Esophagus muscularis mucosa (tissue), 4 donors: ENCODE data around the gene MED14. TPM values are rescaled to one million over a fixed set of nuclear protein-coding genes. Genes with fewer than 3 reads are reported as not detected.

Experiments
- DNase-seq: peaks from one replicate; pipeline ENCODE4 v3.0.0-alpha.2; 2017; ENCODE audit errors: extremely low spot score
- H3K27ac ChIP-seq, 4 donors: fragments of 200-600 bp; sonication (generic); replicated peaks in 1 of 4; 1 replicate in 3 of 4; 2 replicates in 1 of 4; pipeline ENCODE4 v1.5.1; 2016 to 2019; ENCODE audit warnings: mild to moderate bottlenecking in 1 of 4
- H3K27me3 ChIP-seq, 4 donors: fragments of 200-600 bp; sonication (generic); one replicate each; pipeline versions ENCODE4 v1.5.1 to v1.6.0; 2016 to 2019
- H3K36me3 ChIP-seq, 4 donors: fragments of 200-600 bp; sonication (generic); one replicate each; pipeline ENCODE4 v1.5.1; 2016 to 2019
- H3K4me1 ChIP-seq, 4 donors: fragments of 200-600 bp; sonication (generic); one replicate each; pipeline ENCODE4 v1.5.1; 2016 to 2019
- H3K4me3 ChIP-seq, 4 donors: fragments of 200-600 bp; sonication (generic); 1 replicate in 2 of 4; 2 replicates in 2 of 4; pipeline ENCODE4 v1.5.1; 2016 to 2019; ENCODE audit warnings: mild to moderate bottlenecking in 4 of 4, moderate library complexity in 1 of 4
- H3K9me3 ChIP-seq, 4 donors: fragments of 200-600 bp; sonication (generic); 1 replicate in 3 of 4; 2 replicates in 1 of 4; pipeline ENCODE4 v1.5.1; 2016 to 2019
- CTCF ChIP-seq, 3 experiments: fragments of 200-600 bp in 2 of 3; fragments of 450-650 bp in 1 of 3; sonication (generic) in 2 of 3; IDR thresholded peaks; one replicate each; pipeline ENCODE4 v1.5.1; 2017 to 2019; ENCODE audit warnings: antibody characterized with exemption in 3 of 3, mild to moderate bottlenecking in 2 of 3, moderate library complexity in 1 of 3
- EP300 ChIP-seq: sonication (generic); formaldehyde crosslinking; IDR thresholded peaks from one replicate; pipeline ENCODE4 v1.6.1; 2017; ENCODE audit warnings: antibody characterized with exemption
- POLR2A ChIP-seq: fragments of 450-650 bp; IDR thresholded peaks from one replicate; pipeline ENCODE4 v1.6.1; 2017; ENCODE audit warnings: antibody characterized with exemption, moderate library complexity, mild to moderate bottlenecking, low read depth
- POLR2AphosphoS5 ChIP-seq, 2 donors: sonication (generic); formaldehyde crosslinking; IDR thresholded peaks; one replicate each; pipeline ENCODE4 v1.6.1; 2017; ENCODE audit warnings: antibody characterized with exemption in 2 of 2
- WGBS: methylation state at CpG from one replicate; pipeline ENCODE4 v1.1.5; 2018; 5-methylcytosine and 5-hydroxymethylcytosine counted together
- intact Hi-C: fragments of 100-400 bp; cut with DNase I; formaldehyde crosslinking; loops from one replicate; pipeline ENCODE4 v1.15.1; 2023
- total RNA-seq, 4 donors: library from RNA; depleted of rRNA; stranded (reverse); fragments of >200 nt; gene quantifications; one replicate each; pipeline versions ENCODE4 v1.1.0 to v1.2.1, GENCODE V29; 2016

Gene MED14
- total RNA-seq, 4 donors from 2014 or later = 20.0 to 29.9 (median 24.3) TPM

DNA sequence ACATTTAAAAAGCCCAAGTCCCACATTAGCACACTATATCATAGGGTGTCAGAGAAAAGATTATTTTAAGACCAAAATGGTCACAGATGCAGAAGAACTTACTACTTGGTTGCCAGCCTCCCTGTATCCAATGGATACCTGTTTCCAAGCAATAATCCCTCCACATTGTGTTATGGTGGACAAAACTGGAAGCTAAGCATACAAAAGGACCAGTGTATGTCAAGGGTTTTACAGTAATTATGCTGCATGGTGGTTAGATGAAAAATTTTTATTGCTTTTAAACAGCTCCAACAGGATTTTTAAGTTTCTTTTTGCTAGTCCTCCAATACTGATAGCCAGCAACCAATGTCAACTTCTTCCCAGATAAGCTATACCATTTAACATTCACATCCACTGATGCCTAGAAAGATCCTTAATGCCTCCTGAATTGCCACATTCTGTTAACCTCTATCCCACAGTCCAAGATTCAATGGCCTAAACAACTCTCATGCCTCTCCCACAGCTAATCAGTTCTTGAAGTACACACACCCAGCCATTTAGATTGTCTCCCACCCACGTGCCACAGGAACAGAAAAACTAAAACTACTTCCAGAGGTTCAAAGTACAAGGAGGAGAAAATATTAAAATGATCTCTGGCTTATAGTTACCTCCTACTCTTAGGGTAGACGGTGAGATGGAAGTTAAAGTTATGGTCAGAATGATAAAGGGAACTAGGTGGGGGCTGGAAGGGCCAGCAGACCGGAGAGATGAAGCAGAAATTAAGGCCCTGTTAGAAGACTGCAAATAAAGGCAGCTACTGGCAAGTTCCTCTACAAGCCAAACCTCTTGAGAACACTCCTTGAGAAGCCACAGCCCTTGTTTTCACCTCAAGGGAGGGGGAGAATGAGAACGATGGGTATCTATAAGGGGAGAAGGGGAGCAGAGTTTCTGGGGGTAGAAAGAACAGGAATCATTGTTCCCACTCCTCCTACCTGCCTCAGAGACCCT lies 5.5 kb downstream of the MED14 start:
- no peaks in the 10 kb centered on the region for H3K9me3 ChIP-seq
- peaks cover 0 to 39% (median 31%) of the 10 kb centered on the region in 4 donors for H3K4me1 ChIP-seq
- no peak overlapping the region for H3K4me3 ChIP-seq
- H3K27ac ChIP-seq = no peak overlapping the region
- intact Hi-C loops = loop anchor here (10.0 kb wide), 2 partner anchors 355 to 385 kb away; partner anchors contain the start of gene USP9X
- WGBS = 55% methylated on average over 4 of the region's 4 CpGs
- peaks cover 0 to 4% (median 0%) of the 10 kb centered on the region in 4 donors for H3K27me3 ChIP-seq
- H3K36me3 ChIP-seq = no peaks in the 10 kb centered on the region
- no peak for DNase-seq
- no peak for TF ChIP-seq CTCF (IDR thresholded peaks at IDR 0.05)
- TF ChIP-seq POLR2A = no peak
- no peak for TF ChIP-seq POLR2AphosphoS5 (IDR thresholded peaks at IDR 0.05)
- no peak for TF ChIP-seq EP300

DNA sequence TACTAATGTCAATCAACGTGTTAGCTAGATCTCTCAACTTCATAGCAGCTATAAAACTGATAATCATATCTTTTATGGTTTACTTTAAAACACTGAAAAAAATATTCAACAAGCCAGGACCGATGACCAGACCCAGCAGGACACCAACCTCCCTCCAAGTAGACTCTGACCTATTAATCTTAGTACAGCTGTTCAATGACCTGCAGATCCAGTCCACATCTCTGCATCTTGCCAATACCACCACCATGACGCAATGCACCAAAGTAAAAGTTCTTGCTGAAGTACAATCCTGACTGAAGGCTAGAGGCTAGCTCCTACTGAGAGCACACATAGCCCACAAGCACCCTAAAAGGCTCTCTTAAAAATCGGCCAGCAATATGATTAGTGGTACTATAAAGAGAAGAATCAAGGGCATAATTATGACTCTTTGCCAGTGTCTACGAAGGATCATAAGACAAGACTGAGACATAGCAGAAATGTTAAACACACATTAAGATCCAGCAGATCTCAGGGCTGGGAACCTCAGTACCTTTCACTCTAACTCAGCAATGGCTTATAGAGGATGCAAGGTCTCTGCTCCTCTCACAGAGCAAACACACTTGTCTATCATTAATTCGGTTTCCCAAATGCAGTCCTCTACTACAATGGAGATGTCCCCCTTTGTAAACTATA lies 7.6 kb downstream of the MED14 start:
- 81% methylated on average over 6 of the region's 6 CpGs for WGBS
- no peak overlapping the region for H3K4me3 ChIP-seq
- H3K9me3 ChIP-seq = no peaks in the 10 kb centered on the region
- H3K4me1 ChIP-seq = peaks cover 0 to 21% (median 13%) of the 10 kb centered on the region in 4 donors
- intact Hi-C loops = no loop called here
- H3K36me3 ChIP-seq = no peaks in the 10 kb centered on the region
- no peak for TF ChIP-seq POLR2AphosphoS5 (IDR thresholded peaks at IDR 0.05)
- TF ChIP-seq POLR2A = no peak
- TF ChIP-seq CTCF (IDR thresholded peaks at IDR 0.05) = no peak
- TF ChIP-seq EP300 = no peak
- H3K27ac ChIP-seq = no peak overlapping the region
- no peak for DNase-seq
- H3K27me3 ChIP-seq = no peaks in the 10 kb centered on the region

GRCh38 chrX:40727093-40727492 lies 8.2 kb downstream of the MED14 start:
- H3K4me3 ChIP-seq = no peak overlapping the region
- intact Hi-C loops = no loop called here
- no peak for DNase-seq
- no peak overlapping the region for H3K27ac ChIP-seq
- TF ChIP-seq CTCF (IDR thresholded peaks at IDR 0.05) (no peak), POLR2AphosphoS5 (IDR thresholded peaks at IDR 0.05) (no peak), POLR2A (no peak), EP300 (no peak)
- H3K27me3 ChIP-seq = no peaks in the 10 kb centered on the region
- peaks cover 0 to 17% (median 7%) of the 10 kb centered on the region in 4 donors for H3K4me1 ChIP-seq
- no peaks in the 10 kb centered on the region for H3K9me3 ChIP-seq
- no peaks in the 10 kb centered on the region for H3K36me3 ChIP-seq

GRCh38 chrX:40722930-40723329 lies 12.4 kb downstream of the MED14 start:
- Histone ChIP-seq H3K36me3 (peaks cover 0 to 12% (median 9%) of the 10 kb centered on the region in 4 donors), H3K27ac (no peak overlapping the region), H3K4me1 (no peaks in the 10 kb centered on the region), H3K4me3 (no peak overlapping the region), H3K27me3 (no peaks in the 10 kb centered on the region), H3K9me3 (no peaks in the 10 kb centered on the region)
- WGBS = 86% methylated on average over 1 of the region's 1 CpG
- intact Hi-C loops = no loop called here
- no peak for DNase-seq
- TF ChIP-seq CTCF (IDR thresholded peaks at IDR 0.05) (no peak), POLR2AphosphoS5 (IDR thresholded peaks at IDR 0.05) (no peak), EP300 (no peak), POLR2A (no peak)
